Renal cortex interstitium (tissue), 11 donors: ENCODE results near the gene SLC2A10. TPM values are rescaled to one million over a fixed set of nuclear protein-coding genes. Genes with fewer than 3 reads are reported as not detected.
A peak's percentile ranks its signal among the peaks of the same experiment; 100 is the strongest.
"Not testable (repeated sequence)": the region's sequence is repeated elsewhere in the genome, so short reads cannot be mapped to it uniquely, and the experiment has no call there.

Experiments
- DNase-seq, 11 donors: peaks; one replicate each; pipeline ENCODE4 v3.0.0-alpha.2; 2013; ENCODE audit warnings: low read depth in 9 of 11, low spot score in 4 of 11; ENCODE audit errors: extremely low read depth in 1 of 11
- polyA plus RNA-seq, 3 donors: library from polyadenylated mRNA; unstranded; fragments of 120-200 nt; gene quantifications; one replicate each; pipeline ENCODE4 v1.2.1, GENCODE V29; 2013; ENCODE audit not compliant: insufficient read length in 3 of 3

SLC2A10 gene
- polyA plus RNA-seq, 3 donors, result 15.3 to 18.8 (median 16.8) TPM

DNA sequence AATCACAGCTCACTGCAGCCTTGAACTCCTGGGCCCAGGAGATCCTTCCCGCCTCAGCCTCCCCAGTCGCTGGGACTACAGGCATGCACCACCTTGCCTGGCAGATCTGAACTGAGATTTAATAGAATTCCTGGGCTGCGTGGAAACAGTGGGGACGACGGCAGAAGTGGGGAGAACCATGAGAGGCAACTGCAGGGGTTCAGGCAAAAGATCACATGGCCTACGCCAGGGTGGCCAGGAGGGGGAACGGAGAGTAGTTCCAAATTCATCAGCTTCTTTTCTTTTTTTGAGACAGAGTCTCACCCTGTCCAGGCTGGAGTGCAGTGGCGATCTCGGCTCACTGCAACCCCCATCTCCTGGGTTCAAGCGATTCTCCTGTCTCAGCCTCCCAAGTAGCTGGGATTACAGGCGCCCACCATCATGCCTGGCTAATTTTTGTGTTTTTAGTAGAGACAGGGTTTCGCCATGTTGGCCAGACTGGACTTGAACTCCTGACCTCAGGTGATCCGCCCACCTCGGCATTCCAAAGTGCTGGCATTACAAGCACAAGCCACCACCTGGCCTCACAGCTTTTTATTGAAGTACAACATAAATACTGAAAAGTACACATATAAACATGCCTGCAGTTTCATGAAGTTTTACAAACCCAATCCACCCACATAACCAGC lies 32.7 kb upstream of the SLC2A10 start:
- not testable (repeated sequence) for DNase-seq

GRCh38 chr20:46677608-46678007 lies 31.8 kb upstream of the SLC2A10 start:
- no peak for DNase-seq

DNA sequence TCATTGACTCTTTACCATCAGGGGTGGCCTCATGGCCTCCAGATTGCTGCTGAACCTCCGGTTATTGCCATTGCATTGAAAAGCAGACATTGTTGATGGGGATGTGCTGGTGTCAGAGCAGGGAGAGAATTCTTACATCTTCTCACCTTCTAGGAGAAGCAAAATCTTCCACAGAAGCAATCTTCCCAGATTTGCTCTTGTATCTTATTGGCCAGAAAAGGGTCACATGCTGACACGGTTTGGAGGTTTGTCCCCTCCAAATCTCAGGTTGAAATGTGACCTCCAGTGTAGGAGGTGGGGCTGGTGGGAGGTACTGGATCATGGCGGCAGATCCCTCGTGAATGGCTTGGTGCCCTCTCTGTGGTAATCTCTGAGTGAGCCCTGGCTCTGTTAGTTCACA lies 30.9 kb upstream of the SLC2A10 start:
- no peak for DNase-seq

DNA sequence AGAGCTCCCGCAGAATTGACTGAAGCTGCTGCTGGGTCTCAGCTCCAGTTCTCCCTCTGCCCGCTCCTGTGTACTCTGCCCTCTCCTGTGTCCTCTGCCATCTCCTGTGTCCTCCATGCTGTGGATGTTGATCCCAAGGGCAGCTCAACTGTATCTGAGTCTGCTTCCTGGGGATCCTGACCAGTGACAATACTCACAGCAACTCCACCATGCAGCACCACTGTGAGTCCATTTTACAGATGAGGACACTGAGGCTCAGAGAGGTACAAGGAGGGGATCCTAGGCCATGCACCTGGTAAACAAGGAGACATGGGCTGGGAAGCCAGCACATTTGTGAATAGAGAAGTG lies 28.8 kb upstream of the SLC2A10 start:
- DNase-seq, result no peak

DNA sequence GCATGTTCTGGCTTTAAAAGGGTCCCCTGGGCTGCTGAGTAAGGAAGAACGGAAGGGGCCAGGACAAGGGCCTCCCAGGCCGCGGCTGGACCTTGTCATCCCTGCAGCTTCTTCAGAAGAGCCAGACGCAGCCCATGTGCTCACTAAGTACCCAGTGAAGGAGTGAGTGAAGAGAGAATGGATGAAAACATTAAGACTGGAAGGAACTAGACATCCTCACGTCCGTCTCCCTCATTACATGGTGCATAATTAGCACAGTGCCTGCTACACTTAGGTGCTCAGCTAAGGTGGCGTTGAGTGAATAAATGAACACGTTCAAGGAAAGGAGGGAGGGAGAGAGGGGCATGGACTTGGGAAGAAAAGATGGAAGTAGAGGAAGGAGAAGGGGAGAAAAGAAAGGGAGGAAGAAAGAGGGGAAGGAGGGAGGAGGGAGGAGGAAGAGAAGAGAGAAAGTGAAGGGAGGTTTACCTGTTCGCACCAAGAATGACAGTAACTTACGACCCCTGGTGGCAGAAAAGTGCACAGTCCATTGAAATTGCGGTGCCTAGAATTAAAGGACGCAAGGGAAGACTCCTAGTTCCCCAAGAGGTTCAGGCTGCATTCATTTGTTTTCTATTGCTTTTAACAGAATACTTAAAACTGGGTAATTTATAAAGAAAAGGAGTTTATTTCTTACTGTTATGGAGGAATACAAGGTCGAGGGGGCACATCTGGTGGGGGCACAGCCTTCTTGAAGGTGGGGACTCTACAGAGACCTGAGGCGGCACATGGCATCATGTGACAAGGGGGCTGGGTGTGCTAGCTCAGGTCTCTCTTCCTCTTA lies 28.2 kb upstream of the SLC2A10 start:
- DNase-seq, result peak in 8 of 11 donors; percentile 45 to 70 (median 56)

- no peak for DNase-seq
These were observed 27.2 kb upstream of the SLC2A10 start for GRCh38 chr20:46682063-46682821.

- no peak for DNase-seq
These were observed 26.3 kb upstream of the SLC2A10 start for GRCh38 chr20:46683011-46683667.

- DNase-seq, result no peak
These were observed 25.8 kb upstream of the SLC2A10 start for GRCh38 chr20:46683668-46683938.

DNA sequence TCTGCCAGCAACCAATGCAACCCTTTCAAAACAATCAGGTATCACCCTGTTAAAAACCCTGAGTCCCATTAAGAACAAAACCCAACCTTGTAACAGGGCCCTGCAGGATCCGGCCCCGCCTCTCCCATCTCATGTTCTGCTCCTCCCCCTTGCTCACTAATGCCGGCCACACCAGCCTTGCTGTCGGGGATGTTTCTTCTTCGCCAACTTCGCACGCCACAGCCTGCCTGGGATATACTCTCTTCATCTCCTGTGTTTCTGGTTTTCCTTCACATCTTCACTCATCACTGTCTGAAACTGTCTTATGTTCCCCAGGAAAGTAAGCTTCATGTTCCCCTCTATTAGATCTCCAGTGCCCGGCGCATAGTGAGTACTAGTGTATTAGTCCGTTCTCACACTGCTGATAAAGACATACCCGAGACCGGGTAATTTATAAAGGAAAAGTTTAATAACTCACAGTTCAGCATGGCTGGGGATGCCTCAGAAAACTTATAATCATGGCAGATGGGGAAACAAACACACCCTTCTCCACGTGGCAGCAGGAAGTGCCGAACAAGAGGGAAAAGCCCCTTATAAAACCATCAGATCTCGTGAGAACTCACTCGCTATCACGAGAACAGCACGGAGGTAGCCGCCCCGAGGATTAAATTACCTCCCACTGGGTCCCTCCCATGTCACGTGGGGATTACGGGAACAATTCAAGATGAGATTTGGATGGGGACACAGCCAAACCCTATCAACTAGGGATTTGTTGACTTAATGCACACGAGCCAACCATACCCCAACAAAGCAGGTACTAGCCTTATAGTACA lies 25.3 kb upstream of the SLC2A10 start:
- DNase-seq, result peak in 5 of 11 donors; percentile 30 to 48 (median 44)

DNA sequence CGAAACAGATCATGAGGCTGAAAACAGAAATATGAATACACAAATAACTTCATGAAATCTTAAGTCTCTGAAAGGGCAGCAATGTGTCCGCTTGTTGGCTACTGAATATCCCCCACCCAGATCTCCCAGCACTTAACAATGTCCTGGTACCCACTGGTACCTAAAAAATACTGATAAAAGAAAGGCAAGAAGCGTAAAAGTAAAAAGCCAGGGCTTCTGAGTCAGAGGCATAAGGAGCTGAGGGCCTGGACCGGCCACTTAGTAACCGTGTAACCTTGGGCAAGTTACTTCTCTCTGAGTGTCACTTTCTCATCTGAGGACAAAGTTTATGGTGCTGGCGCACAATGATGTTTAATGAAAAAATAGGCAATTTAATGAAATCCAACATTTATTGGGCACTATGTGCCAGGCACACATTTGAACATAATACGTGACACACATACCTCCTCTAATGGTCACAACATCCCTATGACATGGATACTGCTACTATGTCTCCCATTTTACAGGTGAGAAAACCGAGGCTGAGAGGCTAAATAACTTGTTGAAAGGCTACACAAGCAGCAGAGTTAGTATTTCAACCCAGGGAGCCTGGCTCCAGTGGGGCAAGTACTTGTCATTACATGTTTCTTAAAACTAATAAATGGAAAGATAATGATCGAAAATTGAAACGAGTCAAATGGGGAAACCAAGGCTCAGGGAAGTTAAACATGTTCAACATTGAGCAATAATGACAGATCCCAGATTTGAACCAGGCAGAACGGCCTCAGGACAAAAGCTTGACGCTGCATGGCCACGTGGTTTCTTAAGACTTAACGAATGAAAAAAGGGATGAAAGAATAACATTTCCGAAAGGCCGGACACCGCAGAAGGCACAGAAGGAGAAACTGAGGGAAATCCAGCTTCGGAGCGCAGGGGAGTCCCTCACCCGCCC lies 21.0 kb upstream of the SLC2A10 start:
- DNase-seq, result no peak

DNA sequence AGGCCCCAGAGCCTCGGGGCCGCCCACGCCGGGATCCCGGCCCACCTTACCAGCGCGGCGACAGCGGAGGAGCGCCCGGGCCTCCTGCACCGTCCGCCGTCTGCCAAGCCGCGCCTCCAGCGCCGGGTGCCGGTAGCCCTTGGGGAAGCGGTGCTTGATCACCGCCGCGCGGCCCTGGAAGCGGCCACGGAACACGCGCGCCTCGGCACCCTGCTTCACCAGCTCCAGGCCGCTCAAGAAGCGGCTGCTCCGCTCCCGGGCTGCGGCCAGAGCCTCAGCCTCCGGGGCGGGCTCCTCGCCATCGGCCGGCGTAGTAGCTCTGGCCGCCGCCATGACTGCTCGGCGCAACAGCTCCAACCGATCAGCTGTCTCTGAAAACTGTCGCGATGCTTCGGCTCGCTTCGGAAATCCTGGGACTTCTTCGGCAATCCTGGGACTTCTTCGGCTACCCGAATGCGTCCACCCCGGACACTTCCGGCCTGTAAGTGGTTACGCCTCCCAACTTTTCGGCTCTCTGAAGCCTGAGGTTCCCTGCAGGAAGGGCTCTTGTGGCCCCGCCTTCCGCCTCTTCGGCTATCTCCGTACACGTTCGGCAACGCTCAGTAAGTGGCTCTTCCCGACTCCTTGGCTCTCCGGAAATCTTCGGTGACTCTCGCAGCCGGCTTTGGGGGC lies 20.2 kb upstream of the SLC2A10 start, which contains the start of gene TP53RK:
Gene TP53RK, minus strand, starts transcription at position 363 of the 672 bp plus-strand sequence. Its CDS starts 30 bp downstream, at position 333.
- DNase-seq, result peak; percentile 97 to 100 (median 99)

DNA sequence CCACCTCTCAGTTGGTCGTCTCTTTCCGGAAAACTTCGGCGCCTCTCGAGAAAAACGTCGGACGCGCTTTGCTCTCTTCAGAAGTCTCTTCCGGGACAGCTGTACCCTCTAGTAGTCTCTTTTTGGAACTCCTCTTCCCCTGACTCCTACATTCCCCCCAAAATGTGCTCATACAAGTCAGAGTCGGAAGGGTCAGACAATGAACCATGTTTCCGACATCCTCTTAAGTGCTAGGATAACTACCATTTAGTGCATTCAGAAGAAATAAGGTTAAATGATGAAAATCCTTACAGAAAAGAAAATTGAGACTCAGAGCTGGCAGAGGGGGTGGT lies 19.7 kb upstream of the SLC2A10 start:
- no peak for DNase-seq

- no peak for DNase-seq
These were observed 19.0 kb upstream of the SLC2A10 start for GRCh38 chr20:46690219-46691106.

DNA sequence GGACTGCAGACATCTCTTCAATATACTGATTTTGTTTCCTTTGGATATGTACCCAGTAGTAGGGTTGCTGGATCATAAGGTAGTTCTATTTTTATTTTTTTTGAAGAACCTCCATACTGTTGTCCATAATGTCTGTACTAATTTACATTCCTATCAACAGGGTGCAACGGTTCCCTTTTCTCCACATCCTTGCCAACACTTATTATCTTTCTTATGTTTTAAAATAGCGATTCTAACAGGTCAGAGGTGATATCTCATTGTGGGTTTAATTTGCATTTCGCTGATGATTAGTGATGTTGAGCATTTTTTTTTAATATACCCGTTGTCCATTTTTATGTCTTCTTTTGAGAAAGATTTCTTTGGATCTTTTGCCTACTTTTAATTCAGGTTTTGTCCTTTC lies 18.3 kb upstream of the SLC2A10 start:
- DNase-seq, result no peak

- no peak for DNase-seq
These were observed 15.0 kb upstream of the SLC2A10 start for GRCh38 chr20:46694484-46694883.

DNA sequence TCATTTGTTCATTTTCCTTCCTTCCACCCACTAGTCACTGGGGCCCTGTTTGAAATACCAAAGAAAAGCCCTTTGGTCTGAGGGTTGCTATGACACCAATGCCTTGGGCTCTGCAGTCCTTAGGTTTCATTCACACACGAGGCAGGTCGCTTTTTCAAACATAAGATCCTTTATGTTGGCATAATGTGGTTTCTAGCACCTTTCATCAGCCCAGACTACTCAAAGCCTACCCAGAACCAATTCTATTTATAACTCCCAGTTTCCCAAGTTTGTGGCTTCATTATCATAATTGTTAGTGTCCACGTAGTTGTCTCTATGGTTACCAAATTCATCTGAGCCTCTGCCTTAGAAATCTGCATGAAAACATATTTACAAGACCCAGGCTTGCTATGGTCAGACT lies 13.6 kb upstream of the SLC2A10 start:
- DNase-seq, result no peak
